Activated CD8-positive, alpha-beta memory T cell treated with anti-CD3 and anti-CD28 coated beads for 48 hours (primary cell): ENCODE results near the gene HSPB7.
"Not testable (repeated sequence)": the region's sequence is repeated elsewhere in the genome, so short reads cannot be mapped to it uniquely, and the experiment has no call there.

Source experiments
- DNase-seq, 3 experiments: peaks; one replicate each; pipeline ENCODE4 v3.0.0-alpha.2; 2020; ENCODE audit warnings: low read depth in 2 of 3, low spot score in 2 of 3

HSPB7 gene

DNA sequence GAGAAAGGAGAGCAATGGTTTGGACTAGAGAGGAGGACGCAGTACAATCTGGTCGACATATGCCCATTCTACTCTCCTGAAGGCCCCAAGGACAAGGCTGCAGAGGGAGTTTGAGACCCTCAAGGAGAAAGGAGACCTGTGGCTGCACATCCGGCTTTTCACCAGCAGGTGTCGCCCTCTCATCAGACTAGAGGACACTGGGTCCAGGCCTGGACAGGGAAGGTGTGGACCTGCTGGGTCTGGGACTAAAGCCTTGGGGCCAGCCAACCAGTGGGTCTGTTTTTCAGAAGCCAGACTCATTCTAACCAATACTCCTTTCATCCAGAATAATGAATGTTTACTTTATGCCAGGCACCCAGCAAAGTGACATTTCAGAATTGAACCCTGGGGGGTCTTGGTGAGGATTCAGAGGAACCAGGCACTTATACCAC is 8.8 kb downstream of the HSPB7 start:
- peak; percentile 36 to 65 (median 57) for DNase-seq

DNA sequence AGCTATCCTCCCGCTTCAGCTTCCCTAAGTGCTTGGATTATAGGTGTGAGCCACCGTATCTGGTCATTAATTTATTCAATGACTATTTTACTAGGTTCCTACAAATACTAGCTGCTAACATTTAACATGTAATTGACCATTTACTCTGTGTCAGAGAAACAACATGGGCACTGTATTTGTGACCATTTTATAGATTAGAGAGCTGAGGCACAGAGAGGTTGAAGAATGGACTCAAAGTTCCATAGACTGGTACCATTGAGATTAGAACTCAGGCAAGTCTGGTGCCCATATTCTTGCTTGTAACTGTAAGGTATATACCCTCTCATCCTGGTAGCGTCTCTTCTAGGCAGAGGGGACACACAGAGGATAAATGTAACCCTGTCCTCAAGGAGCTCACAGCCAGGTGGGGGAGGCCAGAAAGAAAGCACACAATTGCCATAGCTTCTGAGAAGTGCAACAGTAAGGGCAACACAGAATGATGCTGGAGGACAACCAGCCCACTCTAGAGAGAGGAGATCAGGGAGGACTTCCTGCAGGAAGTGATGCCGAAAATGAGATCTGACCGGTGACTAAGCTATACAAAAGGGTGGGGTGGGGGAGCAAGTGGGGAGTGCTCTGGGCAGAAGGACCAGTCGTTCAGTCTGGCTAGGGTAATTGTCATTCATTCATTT is 10.0 kb downstream of the HSPB7 start:
- no peak for DNase-seq

DNA sequence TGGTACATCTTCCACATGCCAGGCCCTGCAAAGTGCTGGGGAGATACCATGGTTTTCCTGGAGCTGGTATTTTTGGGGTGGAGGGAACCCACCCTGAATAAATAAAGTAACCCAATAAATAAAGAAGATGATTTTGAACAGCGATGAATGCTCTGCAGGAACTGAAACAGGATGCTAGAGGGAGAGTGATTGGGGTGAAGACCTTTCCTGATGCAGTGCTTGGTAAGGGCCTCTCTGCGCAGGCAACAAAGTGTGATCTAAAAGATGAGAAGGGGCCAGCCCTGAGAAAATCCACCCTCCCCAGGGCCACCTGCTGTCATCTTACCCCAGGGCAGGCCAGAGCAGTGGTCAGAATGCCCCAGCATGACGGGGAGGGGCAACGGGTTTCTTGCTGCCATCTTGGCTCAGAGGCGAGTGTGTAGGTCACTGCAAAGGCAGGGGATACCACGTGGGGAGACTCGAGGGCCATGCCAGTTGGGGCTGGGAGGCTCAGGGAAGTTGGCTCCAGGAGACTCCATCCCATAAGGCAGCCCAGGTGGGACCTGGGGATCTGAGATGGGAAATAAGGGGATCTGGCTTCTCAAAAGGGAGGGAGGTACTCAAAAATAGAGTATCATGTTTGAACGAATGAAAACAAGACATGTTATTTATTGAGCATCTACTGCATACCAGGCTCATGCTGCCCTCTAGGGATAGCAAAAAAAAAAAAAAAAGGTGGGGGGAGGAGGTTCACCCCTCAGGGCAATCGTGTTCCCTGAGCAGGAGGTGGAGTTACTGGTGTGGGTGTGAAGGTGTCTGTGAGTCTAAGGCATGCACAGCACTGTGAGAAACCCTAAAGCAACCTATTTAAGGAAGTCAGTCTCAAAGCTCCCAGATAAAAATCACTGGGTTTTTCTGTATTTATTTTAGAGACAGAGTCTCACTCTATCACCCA is 11.0 kb downstream of the HSPB7 start:
- DNase-seq: no peak

DNA sequence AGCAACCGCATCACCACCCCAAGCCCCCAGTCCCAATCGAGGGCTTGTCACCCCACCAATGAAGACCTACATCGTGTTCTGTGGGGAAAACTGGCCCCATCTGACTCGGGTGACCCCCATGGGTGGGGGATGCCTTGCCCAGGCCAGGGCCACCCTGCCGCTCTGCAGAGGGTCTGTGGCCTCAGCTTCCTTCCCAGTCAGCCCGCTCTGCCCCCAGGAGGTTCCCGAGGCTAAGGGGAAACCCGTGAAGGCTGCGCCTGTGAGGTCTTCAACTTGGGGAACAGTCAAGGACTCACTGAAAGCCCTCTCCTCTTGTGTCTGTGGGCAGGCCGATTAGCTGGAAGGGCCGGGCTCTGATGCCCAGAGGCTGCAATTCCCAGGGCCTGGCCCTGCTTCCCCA is 11.8 kb downstream of the HSPB7 start:
- DNase-seq: no peak

DNA sequence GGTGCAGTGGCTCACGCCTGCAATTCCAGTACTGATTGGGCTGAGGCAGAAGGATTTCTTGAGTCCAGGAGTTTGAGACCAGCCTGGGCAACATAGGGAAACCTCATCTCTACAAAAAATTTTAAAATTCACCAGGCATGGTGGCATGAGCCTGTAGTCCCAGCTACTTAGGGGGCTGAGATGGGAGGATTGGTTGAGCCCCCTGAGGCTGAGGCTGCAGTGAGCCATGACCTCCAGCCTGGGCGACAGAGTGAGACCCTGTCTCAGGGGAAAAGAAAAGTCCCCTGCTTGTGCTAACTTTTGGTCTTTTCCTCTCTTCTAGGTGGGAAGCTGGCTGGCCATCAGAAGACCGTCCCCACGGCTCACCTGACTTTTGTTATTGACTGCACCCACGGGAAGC is 12.2 kb downstream of the HSPB7 start:
- no peak for DNase-seq

DNA sequence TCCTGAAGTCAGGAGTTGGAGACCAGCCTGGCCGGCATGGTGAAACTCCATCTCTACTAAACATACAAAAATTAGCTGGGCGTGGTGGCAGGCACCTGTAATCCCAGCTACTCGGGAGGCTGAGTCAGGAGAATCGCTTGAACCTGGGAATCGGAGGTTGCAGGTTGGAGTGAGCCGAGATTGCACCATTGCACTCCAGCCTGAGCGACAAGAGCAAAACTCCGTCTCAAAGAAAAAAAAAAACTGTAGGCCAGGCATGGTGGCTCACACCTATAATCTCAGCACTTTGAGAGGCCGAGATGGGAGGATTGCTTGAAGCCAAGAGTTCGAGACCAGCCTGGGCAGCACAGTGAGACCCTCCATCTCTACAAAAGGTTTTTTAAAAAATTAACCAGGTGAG is 16.6 kb downstream of the HSPB7 start:
- DNase-seq: not testable (repeated sequence)

DNA sequence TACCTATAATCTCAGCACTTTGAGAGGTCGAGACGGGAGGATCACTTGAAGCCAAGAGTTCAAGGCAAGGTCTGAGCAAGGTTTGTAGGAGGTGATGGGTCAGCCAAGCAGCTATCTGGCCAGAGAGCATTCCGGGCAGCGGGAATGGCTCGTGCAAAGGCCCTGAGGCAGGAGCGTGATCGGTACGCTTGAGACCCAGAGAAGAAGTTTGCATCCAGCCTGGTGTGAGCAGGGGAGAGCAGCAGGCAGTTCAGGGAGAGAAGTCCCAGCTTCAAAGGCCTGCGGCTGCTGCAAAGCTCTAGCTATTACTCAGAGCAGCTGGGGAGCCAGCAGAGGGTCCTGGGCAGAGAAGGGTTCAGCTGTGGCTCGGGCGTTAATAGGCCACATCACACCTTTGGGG is 18.9 kb downstream of the HSPB7 start:
- no peak for DNase-seq

DNA sequence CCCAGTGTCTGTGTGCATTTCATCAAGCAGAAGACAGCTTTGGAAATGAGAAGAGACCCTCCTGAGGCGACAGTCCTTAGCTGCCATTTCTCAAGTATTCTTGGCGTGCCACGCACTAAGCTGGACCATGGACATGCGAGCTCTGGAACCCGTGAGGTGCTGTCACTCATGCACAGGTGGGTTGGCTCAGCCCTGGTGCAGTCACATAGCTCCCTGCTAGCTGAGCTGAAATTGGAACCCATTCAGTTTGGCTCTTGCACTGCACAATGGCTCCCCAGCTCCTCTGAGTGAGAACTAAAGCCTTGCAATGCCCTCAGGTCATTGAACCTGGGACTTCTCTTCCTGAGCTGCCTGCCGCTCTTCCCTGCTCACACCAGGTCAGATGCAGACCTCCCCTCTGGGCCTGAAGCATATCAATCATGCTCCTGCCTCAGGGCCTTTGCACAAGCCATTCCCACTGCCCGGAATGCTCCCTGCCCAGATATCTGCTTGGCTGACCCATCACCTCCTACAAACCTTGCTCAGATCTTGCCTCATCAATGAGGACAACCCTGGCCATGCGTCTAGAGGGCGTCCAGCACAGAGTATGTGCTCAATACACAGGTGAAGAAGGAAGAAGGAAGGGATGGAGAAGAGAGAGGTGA is 20.1 kb downstream of the HSPB7 start:
- DNase-seq: no peak

DNA sequence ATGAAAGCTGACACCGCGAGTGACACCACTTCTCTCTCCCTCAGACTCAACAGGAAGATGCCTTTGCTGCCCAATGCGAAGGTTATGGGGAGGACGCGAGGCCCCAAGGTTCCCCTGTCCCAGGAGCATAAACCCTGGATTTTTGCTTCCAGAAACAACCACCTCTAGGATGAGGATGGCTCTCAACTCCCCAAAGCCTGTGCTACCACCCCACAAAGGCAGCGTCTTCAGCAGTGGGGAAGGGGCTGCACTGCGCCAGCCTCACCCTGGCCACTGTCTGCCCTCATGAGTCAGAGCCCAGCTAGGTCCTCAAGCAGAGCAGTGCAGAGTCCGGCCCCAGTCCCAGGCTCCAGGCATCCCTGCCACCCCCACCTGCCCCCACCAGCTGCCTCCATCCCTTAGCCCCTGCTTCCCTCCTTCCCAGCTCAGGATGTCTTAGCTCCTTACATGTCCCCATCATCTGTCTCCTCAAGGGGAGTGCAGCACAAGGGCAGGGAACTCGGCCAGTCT is 20.7 kb downstream of the HSPB7 start:
- no peak for DNase-seq

DNA sequence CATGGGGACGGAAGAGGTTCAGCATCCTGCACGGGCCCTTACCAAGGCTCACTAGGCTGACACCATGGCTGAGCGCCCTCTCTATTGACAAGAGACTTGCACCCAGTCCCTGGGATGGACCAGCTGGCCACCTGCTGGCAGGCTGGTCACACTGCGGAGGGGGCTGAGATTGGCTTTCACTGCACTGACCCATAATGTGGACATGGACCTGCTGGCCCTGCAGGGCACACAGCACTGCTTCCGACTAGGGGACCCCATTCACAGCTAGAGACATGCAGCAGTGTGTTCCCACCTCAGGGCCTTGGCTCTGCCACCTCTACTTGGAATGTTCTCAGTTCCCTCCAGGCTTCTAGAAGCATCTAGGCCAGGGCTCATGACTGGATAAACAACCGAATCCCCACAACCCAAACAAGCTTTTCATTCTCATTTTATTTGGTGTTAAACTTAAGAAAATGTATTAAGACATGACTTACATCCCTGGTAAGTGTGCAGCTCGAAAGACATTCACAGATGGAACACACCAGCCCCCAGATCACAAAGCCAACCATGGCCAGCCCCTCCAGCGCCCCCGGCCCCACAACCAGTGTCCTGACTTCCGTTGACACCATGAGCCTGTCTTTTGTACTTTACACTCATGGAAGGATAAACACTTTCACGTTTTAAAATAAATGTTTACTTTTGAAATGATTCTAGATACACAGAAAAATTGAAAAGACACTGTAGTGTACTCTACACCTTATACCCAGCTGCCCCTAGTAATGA is 23.1 kb downstream of the HSPB7 start:
- peak in 2 of 3 experiments; percentile 15 to 23 for DNase-seq

DNA sequence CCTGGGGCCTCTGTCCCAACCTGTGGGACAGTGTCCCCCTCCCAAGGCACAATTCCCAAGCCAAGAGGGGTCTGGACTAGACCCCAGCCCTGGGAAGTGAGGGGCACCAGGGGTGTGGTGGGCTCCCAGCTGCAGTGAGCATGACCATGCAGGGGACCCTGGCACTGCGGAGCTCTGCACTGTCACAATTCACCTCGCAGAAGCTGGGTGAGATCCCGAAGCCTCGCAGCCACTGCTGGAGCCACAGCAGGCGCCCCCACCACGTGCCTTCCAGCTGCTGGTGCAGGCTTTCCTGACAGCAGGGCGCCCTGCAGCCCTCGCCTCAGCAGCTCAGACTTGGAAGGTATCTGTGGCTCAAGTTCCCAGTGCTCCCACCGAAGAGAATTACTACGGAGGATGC is 23.8 kb downstream of the HSPB7 start:
- DNase-seq: no peak

DNA sequence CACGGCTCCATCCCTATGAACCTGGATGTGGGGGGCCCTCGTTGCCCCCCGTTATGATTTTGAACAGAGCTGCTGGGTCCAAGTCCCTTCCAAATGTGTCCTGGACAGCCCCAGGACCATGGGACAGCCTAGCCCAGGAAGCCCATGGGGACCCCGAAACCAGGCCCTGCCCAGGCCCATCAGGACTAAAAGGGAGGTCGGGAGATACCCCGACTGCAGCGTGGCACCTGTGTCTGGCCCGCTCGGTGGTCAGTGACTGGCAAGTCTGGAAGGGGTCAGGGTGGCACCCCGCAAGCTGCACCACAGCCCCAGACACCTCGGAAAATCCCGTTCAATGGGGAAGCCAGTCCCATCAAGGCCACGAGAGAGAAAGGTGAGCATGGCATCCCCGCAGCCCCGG is 24.2 kb downstream of the HSPB7 start:
- no peak for DNase-seq

DNA sequence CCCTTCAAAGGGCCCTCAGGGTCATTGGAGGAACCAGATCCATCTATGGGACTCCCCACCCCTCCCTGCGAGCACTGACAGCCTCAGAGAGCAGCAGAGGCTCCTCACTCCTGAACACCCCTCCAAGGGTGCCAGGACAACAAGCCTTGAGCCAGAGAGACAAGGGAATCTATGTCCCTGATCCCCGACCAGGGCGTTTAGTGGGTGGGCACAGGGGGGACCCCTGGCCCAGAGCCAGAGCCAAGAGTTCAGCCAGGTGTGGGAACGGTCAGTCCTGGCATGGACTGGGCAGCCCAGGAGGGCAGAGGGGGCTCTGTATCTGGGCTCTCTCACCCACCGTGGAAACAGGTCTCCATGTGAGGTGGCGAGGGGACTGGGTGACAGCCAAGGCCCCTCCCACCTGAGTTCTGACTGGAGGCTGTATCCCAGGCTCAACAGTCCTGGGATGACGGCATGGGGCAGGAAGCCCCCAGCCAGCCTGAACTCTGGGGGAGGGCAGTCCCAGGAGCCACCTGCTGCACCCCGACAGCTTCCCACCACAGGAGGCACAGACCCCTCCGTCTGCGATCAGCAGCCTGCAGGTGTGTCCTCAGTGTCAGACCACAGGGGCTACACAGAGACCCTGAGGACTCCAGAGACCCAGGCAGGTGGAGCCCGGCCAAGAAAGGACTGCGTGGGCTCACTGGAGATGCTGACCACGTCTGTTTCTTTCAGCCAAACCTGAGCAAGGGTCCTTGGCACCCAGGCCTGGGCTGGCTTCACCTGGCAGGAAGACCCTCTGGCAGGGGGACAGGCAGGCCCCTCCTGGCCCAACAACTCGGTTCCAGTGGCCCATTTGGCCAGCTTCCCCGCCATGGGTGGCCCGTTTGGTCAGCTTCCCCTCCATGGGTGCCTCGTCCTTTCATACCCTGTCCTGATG is 25.0 kb downstream of the HSPB7 start:
- no peak for DNase-seq

DNA sequence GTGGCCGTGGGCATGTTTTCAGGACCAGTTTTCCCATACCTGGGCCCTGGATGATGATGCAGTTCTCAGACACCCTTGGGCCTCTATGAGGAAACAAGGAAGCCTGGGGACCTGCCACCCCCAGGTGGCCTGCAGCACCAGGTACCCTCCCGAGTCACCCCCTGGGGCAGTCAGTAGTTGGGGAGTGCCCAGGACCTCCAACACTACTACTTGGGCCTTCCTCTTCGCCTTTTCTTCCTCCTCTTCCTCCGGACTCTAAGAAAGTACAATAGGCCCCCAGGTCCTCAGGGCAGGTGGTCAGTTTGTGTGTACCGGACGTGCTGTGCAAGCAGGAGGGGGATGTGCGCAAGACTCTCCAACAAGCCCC is 25.7 kb downstream of the HSPB7 start:
- DNase-seq: no peak

DNA sequence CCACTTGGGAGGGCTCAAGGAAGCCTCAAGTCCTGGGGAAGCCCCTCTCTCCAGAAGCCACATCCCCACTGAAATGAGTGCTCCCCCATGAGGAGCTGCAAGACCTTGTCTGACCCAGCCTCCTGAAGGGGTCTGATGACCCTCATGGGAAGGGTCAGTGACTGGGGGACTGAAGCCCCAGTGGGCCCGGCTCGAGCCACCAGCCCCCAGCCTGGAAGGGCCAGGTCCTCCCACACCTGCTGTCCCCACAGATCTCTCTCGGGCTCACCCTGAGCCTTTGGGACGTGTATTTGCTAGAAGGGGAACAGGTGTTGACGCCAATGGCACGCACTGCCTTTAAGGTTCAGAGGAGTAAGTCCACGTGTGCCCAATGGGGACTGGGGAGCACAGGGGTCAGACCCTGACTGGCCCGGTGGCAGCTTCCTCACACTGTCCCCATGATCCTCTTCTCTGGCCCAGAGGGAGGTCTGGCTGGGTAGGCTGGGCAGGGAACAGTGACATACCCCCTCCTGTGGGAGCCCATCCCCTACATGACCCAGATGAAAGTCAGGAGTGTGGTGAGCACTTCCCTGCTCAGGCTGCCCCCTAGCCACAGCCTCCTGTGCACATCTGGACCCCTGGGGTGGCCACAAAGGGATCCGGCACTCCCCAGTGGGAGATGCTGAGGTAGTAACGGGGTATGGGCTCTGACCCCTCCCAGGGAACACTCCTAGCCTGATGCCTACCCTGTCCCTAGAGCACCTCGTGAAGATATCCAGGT is 26.2 kb downstream of the HSPB7 start:
- DNase-seq: no peak

DNA sequence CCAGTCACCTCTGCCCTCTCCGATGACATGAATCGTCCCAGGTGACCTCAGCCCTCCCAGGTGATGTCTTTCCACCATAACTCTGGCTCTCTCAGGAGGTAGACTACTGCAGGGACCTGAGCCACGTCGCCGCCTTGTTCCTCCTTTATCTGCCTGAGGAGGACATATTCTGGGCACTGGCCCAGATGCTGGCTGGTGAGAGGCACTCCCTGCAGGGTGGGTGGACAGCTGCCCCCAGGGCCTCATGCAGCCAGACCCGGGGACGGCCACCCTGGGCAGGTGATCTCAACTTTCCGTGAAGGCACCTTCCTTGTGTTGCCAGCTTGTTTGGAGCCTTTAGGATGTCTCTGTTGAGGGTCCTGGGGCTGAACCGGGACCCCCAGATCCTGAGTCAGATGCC is 28.1 kb downstream of the HSPB7 start:
- no peak for DNase-seq

DNA sequence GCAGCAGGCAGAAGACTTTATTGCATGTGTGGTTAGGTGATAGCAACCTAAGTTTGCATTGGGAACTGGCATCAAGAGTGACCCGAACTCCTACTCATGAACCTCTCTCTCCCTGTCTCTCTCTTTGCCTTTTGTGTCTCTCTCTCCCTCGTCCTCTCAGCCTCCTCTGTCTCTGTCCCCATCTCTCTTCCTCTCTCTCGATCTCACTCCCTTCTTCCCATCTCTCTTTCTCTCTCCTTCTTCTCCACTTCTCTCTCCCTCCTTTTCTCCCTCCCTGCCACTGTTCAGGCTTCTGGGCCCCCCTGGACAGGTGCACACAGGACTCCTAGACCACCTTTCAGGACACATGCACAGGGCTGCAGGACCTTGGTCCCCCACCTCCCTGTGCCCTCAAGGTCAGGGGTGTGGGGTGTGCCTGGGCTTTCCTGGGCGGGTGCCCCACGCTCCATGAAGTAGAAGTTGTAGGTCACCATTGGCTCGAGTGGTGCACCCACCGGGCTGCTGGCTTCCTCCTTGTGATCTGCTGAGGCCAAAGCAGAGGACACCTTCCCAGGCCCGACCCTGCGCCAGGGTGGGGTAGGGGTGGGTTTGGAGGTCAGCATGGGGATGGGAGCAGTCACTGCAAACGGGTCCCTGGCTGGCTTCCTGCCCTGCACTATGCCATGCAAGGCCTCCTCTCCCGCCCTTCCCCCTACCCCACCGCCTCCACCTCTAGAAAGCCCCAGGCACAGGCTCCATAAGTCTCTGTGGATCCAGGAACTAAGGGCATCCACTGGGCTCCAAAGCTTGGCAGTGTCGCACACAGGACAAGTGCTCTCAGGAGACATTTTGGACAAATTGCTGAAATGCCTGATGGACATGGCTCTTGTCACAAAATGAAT is 28.7 kb downstream of the HSPB7 start:
- no peak for DNase-seq

DNA sequence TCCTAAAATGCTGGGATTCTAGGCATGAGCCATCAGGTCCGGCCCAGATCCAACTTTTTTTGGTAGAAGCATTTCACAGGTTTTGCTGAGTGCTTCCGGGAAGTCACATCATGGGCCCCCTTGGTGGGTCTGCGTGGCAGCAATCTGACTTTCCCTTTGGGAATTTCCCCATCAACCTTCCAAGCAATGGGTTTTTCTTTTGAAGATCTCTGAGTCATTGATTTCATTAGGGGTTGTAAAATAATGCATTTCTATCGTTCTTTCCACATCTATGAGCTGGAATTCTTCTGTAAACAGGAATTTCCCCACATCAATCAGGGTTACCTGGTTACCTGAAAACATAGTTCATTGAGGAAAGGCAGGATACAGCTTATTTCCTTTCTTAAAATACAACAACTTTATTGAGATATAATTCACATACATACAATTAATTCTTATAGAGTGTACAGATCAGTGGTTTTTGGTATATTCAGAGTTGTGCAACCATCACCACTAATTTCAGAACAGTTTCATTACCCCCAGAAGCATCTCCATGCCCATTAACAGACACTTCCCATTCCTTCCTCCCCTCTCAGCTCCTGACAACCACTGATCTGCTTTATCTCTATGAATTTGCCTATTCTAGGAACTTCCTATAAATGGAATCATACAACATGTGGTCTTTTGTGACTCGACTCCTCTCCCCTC is 32.1 kb downstream of the HSPB7 start:
- DNase-seq: no peak
